Activated B cell treated with CpG ODN at 0.5 μM for 24 hours (primary cell): ENCODE results near the gene ATP2B2. TPM values are rescaled to one million over a fixed set of nuclear protein-coding genes. Genes with fewer than 3 reads are reported as not detected.

Experiments
- ATAC-seq: fragments of 200-7000 bp; cut with Tn5 transposase; one replicate; pipeline ENCODE4 v1.10.0; 2021; ENCODE audit warnings: low read depth, mild to moderate bottlenecking, moderate library complexity
- CTCF ChIA-PET: fragments of 350-600 bp; sonication (Branson Sonifier 250); formaldehyde crosslinking; loops from one replicate; lab custom pipeline; 2021; ENCODE audit warnings: antibody characterized with exemption; lab: Charles Lee
- POLR2A ChIA-PET: fragments of 350-600 bp; sonication (Branson Sonifier 250); formaldehyde crosslinking; loops from one replicate; lab custom pipeline; 2021; ENCODE audit warnings: antibody characterized with exemption; lab: Charles Lee
- DNase-seq: peaks from one replicate; pipeline ENCODE4 v3.0.0; 2022
- H3K27ac Mint-ChIP-seq: one replicate; pipeline ENCODE4 v1.8.0; 2020; ENCODE audit warnings: mixed read lengths
- H3K27me3 Mint-ChIP-seq: one replicate; pipeline ENCODE4 v1.8.0; 2021; ENCODE audit warnings: mixed read lengths
- H3K36me3 Mint-ChIP-seq: one replicate; pipeline ENCODE4 v1.8.0; 2021; ENCODE audit warnings: low read depth, mixed read lengths
- H3K4me1 Mint-ChIP-seq: one replicate; pipeline ENCODE4 v1.8.0; 2021; ENCODE audit warnings: mixed read lengths
- H3K4me3 Mint-ChIP-seq: one replicate; pipeline ENCODE4 v1.8.0; 2020; ENCODE audit warnings: mild to moderate bottlenecking, mixed read lengths
- H3K9me3 Mint-ChIP-seq: one replicate; pipeline ENCODE4 v1.8.0; 2020; ENCODE audit warnings: mixed read lengths
- CTCF ChIP-seq: fragments of 200-600 bp; IDR thresholded peaks from one replicate; pipeline ENCODE4 v1.8.0; 2022; ENCODE audit warnings: antibody characterized with exemption, mild to moderate bottlenecking
- intact Hi-C: fragments of 100-400 bp; cut with micrococcal nuclease; formaldehyde crosslinking; loops from one replicate; pipeline ENCODE4 v1.15.1; 2024
- total RNA-seq: library from RNA; stranded (reverse); gene quantifications from 2 replicates; pipeline ENCODE4 v1.2.3, GENCODE V29; 2022

ATP2B2 gene
- total RNA-seq, 1 donor from 2014 or later, result not detected

- no peak overlapping the region for H3K4me3 Mint-ChIP-seq
- no peak for ATAC-seq
- POLR2A ChIA-PET, result no interaction called here
- intact Hi-C loops, result no loop called here
- H3K36me3 Mint-ChIP-seq, result no peaks in the 10 kb centered on the region
- DNase-seq, result no peak
- H3K4me1 Mint-ChIP-seq, result no peaks in the 10 kb centered on the region
- CTCF ChIA-PET, result no interaction called here
- no peak for TF ChIP-seq CTCF
- H3K27ac Mint-ChIP-seq, result no peak overlapping the region
- H3K9me3 Mint-ChIP-seq, result no peaks in the 10 kb centered on the region
- H3K27me3 Mint-ChIP-seq, result peaks cover 2% of the 10 kb centered on the region
Observed at GRCh38 chr3:10485380-10485779, 20.0 kb downstream of the ATP2B2 start.

GRCh38 chr3:10484709-10485108, 20.7 kb downstream of the ATP2B2 start:
- Mint-ChIP-seq H3K27ac (no peak overlapping the region), H3K9me3 (no peaks in the 10 kb centered on the region), H3K36me3 (no peaks in the 10 kb centered on the region), H3K27me3 (peaks cover 2% of the 10 kb centered on the region), H3K4me3 (no peak overlapping the region), H3K4me1 (no peaks in the 10 kb centered on the region)
- ChIA-PET CTCF (no interaction called here), POLR2A (no interaction called here)
- ATAC-seq, result no peak
- no peak for TF ChIP-seq CTCF
- intact Hi-C loops, result no loop called here
- no peak for DNase-seq

- POLR2A ChIA-PET, result no interaction called here
- H3K4me3 Mint-ChIP-seq, result no peak overlapping the region
- H3K27ac Mint-ChIP-seq, result no peak overlapping the region
Observed at GRCh38 chr3:10483686-10484345, 21.6 kb downstream of the ATP2B2 start.

GRCh38 chr3:10483364-10483675, 22.1 kb downstream of the ATP2B2 start:
- no peak overlapping the region for H3K27ac Mint-ChIP-seq
- H3K9me3 Mint-ChIP-seq, result peaks cover 10% of the 10 kb centered on the region
- intact Hi-C loops, result no loop called here
- CTCF ChIA-PET, result no interaction called here
- ATAC-seq, result no peak
- H3K4me3 Mint-ChIP-seq, result no peak overlapping the region
- peaks cover 2% of the 10 kb centered on the region for H3K27me3 Mint-ChIP-seq
- no peak for TF ChIP-seq CTCF
- H3K36me3 Mint-ChIP-seq, result no peaks in the 10 kb centered on the region
- H3K4me1 Mint-ChIP-seq, result no peaks in the 10 kb centered on the region
- POLR2A ChIA-PET, result no interaction called here
- no peak for DNase-seq

More at GRCh38 chr3:10483686-10484345, 21.6 kb downstream of the ATP2B2 start:
- no peak for ATAC-seq
- no peaks in the 10 kb centered on the region for H3K4me1 Mint-ChIP-seq
- no peaks in the 10 kb centered on the region for H3K36me3 Mint-ChIP-seq
- DNase-seq, result no peak
- no peak for TF ChIP-seq CTCF
- intact Hi-C loops, result no loop called here
- H3K9me3 Mint-ChIP-seq, result peaks cover 5% of the 10 kb centered on the region
- CTCF ChIA-PET, result no interaction called here
- H3K27me3 Mint-ChIP-seq, result peaks cover 2% of the 10 kb centered on the region

GRCh38 chr3:10482631-10483363, 22.6 kb downstream of the ATP2B2 start:
- Mint-ChIP-seq H3K27me3 (peaks cover 2% of the 10 kb centered on the region), H3K36me3 (no peaks in the 10 kb centered on the region), H3K4me1 (no peaks in the 10 kb centered on the region), H3K4me3 (no peak overlapping the region), H3K27ac (no peak overlapping the region), H3K9me3 (peaks cover 11% of the 10 kb centered on the region)
- intact Hi-C loops, result no loop called here
- no peak for TF ChIP-seq CTCF
- no peak for DNase-seq
- ChIA-PET POLR2A (no interaction called here), CTCF (no interaction called here)
- no peak for ATAC-seq
